Measurements from ENCODE around the gene TAS2R43. TPM values are rescaled to one million over a fixed set of nuclear protein-coding genes. Genes with fewer than 3 reads are reported as not detected.
"Not testable (repeated sequence)": the region's sequence is repeated elsewhere in the genome, so short reads cannot be mapped to it uniquely, and the experiment has no call there.

TAS2R43 gene
- total RNA-seq, 1 donor from 2014 or later, result not detected

DNA sequence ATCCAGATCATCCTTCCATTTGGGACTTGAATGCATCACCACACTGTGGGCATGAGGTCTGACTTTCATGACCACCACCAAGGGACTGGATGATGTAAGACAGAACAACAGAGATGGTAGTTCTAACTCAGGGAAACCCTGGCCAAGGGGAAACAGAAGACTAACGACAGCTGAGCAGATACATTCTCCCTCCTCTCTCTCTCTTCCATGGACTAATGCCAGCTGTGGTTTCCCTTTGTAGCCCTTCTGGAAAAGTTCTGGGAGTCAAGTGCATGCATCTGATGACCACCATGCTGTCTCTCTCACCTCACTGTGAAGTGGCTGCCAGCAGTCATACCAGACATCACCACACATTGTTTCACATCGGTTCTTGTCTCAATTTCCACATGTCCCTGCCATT is 38.9 kb upstream of the TAS2R43 start:
- intact Hi-C loops (cut with DNase I), result no loop called here
- TF ChIP-seq, protein P1, sequence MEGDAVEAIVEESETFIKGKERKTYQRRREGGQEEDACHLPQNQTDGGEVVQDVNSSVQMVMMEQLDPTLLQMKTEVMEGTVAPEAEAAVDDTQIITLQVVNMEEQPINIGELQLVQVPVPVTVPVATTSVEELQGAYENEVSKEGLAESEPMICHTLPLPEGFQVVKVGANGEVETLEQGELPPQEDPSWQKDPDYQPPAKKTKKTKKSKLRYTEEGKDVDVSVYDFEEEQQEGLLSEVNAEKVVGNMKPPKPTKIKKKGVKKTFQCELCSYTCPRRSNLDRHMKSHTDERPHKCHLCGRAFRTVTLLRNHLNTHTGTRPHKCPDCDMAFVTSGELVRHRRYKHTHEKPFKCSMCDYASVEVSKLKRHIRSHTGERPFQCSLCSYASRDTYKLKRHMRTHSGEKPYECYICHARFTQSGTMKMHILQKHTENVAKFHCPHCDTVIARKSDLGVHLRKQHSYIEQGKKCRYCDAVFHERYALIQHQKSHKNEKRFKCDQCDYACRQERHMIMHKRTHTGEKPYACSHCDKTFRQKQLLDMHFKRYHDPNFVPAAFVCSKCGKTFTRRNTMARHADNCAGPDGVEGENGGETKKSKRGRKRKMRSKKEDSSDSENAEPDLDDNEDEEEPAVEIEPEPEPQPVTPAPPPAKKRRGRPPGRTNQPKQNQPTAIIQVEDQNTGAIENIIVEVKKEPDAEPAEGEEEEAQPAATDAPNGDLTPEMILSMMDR (IDR thresholded peaks at IDR 0.05), result no peak
- Histone ChIP-seq H3K27me3 (no peaks in the 10 kb centered on the region), H3K27ac (no peak overlapping the region), H3K4me1 (no peaks in the 10 kb centered on the region), H3K4me3 (no peak overlapping the region), H3K36me3 (no peaks in the 10 kb centered on the region), H3K9me3 (no peaks in the 10 kb centered on the region)
- no peak for DNase-seq (ENCODE audit: low spot score in 2 of 2)

DNA sequence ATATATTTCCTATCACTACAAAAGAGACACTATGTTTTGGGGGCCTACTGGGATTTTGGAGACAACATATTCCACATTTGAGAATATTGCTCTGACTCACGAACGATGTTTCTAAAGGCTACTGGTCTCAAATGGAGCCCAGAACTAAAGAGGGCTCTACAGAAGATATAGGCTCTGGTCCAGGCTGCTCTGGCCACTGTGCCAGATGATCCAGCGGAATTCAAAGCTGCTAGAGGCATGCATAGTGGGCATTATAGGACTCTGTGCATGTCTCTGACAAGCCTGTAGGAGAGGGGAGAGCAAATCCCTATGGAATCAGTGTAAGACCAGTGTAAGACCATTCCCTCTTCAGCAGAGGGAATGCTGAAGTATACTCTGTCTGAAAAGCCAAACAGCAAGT is 38.3 kb upstream of the TAS2R43 start:
- Histone ChIP-seq H3K27me3 (no peaks in the 10 kb centered on the region), H3K4me3 (no peak overlapping the region), H3K4me1 (no peaks in the 10 kb centered on the region), H3K9me3 (no peaks in the 10 kb centered on the region), H3K27ac (no peak overlapping the region), H3K36me3 (no peaks in the 10 kb centered on the region)
- no peak for DNase-seq (ENCODE audit: low spot score in 2 of 2)
- TF ChIP-seq, protein P1 (IDR thresholded peaks at IDR 0.05), result no peak
- intact Hi-C loops (cut with DNase I), result no loop called here

DNA sequence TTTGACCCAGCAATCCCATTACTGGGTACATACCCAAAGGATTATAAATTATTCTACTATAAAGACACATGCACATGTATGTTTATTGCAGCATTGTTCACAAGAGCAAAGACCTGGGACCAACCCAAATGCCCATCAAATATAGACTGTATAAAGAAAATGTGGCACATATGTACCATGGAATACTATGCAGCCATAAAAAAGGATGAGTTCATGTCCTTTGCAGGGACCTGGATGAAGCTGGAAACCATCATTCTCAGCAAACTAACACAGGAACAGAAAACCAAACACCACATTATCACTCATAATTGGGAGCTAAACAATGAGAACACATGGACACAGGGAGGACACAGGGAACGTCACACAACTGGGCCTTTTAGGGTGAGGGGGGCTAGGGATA is 22.0 kb upstream of the TAS2R43 start:
- peaks cover 3 to 24% of the 10 kb centered on the region in 2 donors for H3K9me3 ChIP-seq
- intact Hi-C loops (cut with DNase I); H3K36me3 ChIP-seq; H3K4me1 ChIP-seq; H3K27ac ChIP-seq; H3K27me3 ChIP-seq; H3K4me3 ChIP-seq; DNase-seq (ENCODE audit: low spot score in 2 of 2): not testable (repeated sequence)

DNA sequence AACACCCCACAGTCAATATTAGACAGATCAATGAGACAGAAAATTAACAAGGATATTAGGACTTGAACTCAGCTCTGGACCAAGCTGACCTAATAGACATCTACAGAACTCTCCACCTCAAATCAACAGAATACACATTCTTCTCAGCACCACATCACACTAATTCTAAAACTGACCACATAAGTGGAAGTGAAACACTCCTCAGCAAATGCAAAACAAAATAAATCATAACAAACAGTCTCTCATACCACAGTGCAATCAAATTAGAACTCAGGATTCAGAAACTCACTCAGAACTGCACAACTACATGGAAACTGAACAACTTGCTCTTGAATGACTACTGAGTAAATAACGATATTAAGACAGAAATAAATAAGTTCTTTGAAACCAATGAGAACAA is 19.1 kb upstream of the TAS2R43 start:
- H3K9me3 ChIP-seq, result peaks cover 0 to 24% of the 10 kb centered on the region in 2 donors
- DNase-seq (ENCODE audit: low spot score in 2 of 2); H3K36me3 ChIP-seq; H3K4me1 ChIP-seq; H3K27me3 ChIP-seq; intact Hi-C loops (cut with DNase I); H3K4me3 ChIP-seq; H3K27ac ChIP-seq: not testable (repeated sequence)

DNA sequence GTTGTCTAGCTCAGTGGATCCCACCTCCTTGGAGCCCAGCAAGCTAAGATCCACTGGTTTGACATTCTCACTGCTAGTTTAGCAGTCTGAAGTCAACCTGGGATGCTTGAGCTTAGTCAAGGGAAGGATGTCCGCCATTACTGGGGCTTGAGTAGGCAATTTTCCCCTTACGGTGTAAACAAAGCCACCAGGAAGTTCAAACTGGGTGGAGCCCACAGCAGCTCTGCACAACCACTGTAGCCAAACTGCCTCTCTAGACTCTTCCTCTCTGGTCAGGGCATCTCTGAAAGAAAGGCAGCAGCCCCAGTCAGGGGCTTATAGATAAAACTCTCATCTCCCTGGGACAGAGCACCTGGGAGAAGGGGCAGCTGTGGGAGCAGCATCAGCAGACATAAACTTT is 16.7 kb upstream of the TAS2R43 start:
- no peak for DNase-seq (ENCODE audit: low spot score in 2 of 2)
- TF ChIP-seq, protein P1 (IDR thresholded peaks at IDR 0.05), result no peak
- H3K36me3 ChIP-seq, result peaks cover 0 to 3% of the 10 kb centered on the region in 2 donors
- intact Hi-C loops (cut with DNase I), result no loop called here
- no peaks in the 10 kb centered on the region for H3K4me1 ChIP-seq
- peaks cover 0 to 24% of the 10 kb centered on the region in 2 donors for H3K9me3 ChIP-seq
- no peak overlapping the region for H3K4me3 ChIP-seq
- no peaks in the 10 kb centered on the region for H3K27me3 ChIP-seq
- no peak overlapping the region for H3K27ac ChIP-seq

DNA sequence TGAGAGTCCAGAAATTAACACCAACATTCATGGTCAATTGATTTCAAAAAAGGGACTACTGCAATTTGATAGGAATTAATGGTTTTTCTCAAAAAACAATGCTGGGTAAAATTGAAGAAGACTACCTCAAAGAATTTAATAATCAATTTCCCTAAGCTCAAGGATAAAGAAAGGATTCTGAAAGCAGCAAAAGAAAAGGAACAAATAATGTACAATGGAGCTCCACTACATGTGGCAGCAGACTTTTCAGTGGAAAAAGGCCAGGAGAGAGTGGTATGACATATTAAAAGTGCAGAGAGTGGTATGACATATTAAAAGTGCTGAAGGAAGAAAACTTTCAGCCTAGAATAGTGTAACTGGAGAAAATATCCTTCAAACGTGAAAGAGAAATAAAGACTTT is 15.6 kb upstream of the TAS2R43 start:
- Histone ChIP-seq H3K36me3 (peaks cover 0 to 3% of the 10 kb centered on the region in 2 donors), H3K9me3 (peaks cover 0 to 24% of the 10 kb centered on the region in 2 donors), H3K4me1 (no peaks in the 10 kb centered on the region), H3K4me3 (no peak overlapping the region), H3K27me3 (no peaks in the 10 kb centered on the region), H3K27ac (no peak overlapping the region)
- intact Hi-C loops (cut with DNase I), result no loop called here
- DNase-seq (ENCODE audit: low spot score in 2 of 2), result no peak
- TF ChIP-seq, protein P1 (IDR thresholded peaks at IDR 0.05), result no peak

DNA sequence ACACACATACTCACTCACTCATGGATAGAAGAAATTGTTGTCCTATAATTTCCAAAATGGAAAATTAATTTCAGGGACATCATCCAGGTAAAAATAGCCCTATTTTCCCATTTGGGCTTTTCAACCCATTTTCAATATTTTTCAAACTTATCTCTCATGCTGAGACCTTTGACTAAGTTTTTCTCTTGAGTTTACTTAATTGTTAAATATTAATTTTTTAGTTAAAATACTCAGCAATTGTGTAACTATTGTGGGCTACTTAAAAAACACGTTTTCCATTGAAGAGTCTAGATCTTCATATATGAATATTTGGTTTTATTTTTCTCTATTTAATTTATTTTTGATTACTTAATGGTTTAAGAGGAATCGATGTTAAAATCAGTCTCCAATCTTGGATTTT is 14.2 kb upstream of the TAS2R43 start:
- H3K36me3 ChIP-seq, result peaks cover 0 to 3% of the 10 kb centered on the region in 2 donors
- intact Hi-C loops (cut with DNase I), result no loop called here
- no peak overlapping the region for H3K4me3 ChIP-seq

More for the DNA sequence above, 14.2 kb upstream of the TAS2R43 start:
- H3K4me1 ChIP-seq, result no peaks in the 10 kb centered on the region
- no peak overlapping the region for H3K27ac ChIP-seq
- H3K9me3 ChIP-seq, result peaks cover 0 to 12% of the 10 kb centered on the region in 2 donors
- DNase-seq (ENCODE audit: low spot score in 2 of 2), result no peak
- TF ChIP-seq, protein P1 (IDR thresholded peaks at IDR 0.05), result no peak
- no peaks in the 10 kb centered on the region for H3K27me3 ChIP-seq

Measured in ascending aorta (tissue), 2 donors.